ENCODE measurements around the gene TPD52L2.
A peak's percentile ranks its signal among the peaks of the same experiment; 100 is the strongest.
"Not testable (repeated sequence)": the region's sequence is repeated elsewhere in the genome, so short reads cannot be mapped to it uniquely, and the experiment has no call there.

Gene TPD52L2

GRCh38 chr20:63864545-63864977 lies 509 bp upstream of the TPD52L2 start:
- Histone ChIP-seq H3K4me2 (ENCODE audit: low read length) (peak overlapping the region; percentile 19), H3K79me2 (ENCODE audit: control insufficient read depth, insufficient read depth, low read length) (peaks cover 22% of the 10 kb centered on the region), H2BK120ac (ENCODE audit: low read depth, low read length) (no peak overlapping the region), H4K5ac (ENCODE audit: low read length) (no peak overlapping the region), H3K4ac (ENCODE audit: low read depth, low read length) (peak overlapping the region; percentile 28), H4K8ac (ENCODE audit: low read depth, low read length) (peak overlapping the region; percentile 67), H3K9ac (ENCODE audit: low read length) (peak overlapping the region; percentile 94), H3K79me1 (ENCODE audit: low read length) (peaks cover 14% of the 10 kb centered on the region), H2BK5ac (ENCODE audit: low read length) (no peak overlapping the region), H3K27ac (ENCODE audit: low read depth, low read length) (peak overlapping the region; percentile 79), H3K18ac (ENCODE audit: low read length) (peak overlapping the region; percentile 54), H2AK5ac (ENCODE audit: low read length) (no peak overlapping the region), H3K23ac (ENCODE audit: low read length) (no peak overlapping the region), H3K4me3 (ENCODE audit: low read length) (peak overlapping the region; percentile 82), H3K27me3 (ENCODE audit: insufficient read depth, low read length, poor library complexity) (no peaks in the 10 kb centered on the region), H3K4me1 (ENCODE audit: control insufficient read depth, low read depth, low read length) (no peaks in the 10 kb centered on the region), H3K56ac (ENCODE audit: low read length) (peak overlapping the region; percentile 89), H2BK15ac (replicated peaks; ENCODE audit: low read depth) (no peak overlapping the region), H3K36me3 (ENCODE audit: control insufficient read depth, insufficient read depth, low read length) (peaks cover 5% of the 10 kb centered on the region)
- WGBS (ENCODE audit: extremely low coverage, insufficient coverage, low lambda C conversion rate) = no CpG with 5 or more reads among the region's 25 CpGs
- DNase-seq = no peak

GRCh38 chr20:63867042-63867441 lies 2.0 kb downstream of the TPD52L2 start:
- not testable (repeated sequence) for H3K23ac ChIP-seq (ENCODE audit: low read length); H2BK5ac ChIP-seq (ENCODE audit: low read length); H4K8ac ChIP-seq (ENCODE audit: low read depth, low read length); H3K27me3 ChIP-seq (ENCODE audit: insufficient read depth, low read length, poor library complexity); H3K4ac ChIP-seq (ENCODE audit: low read depth, low read length); H3K4me2 ChIP-seq (ENCODE audit: low read length); H2AK5ac ChIP-seq (ENCODE audit: low read length); H3K9ac ChIP-seq (ENCODE audit: low read length); H3K27ac ChIP-seq (ENCODE audit: low read depth, low read length); H3K4me1 ChIP-seq (ENCODE audit: control insufficient read depth, low read depth, low read length); H2BK15ac ChIP-seq (replicated peaks; ENCODE audit: low read depth); H3K36me3 ChIP-seq (ENCODE audit: control insufficient read depth, insufficient read depth, low read length); H3K4me3 ChIP-seq (ENCODE audit: low read length); H3K18ac ChIP-seq (ENCODE audit: low read length); DNase-seq; H4K5ac ChIP-seq (ENCODE audit: low read length); H3K56ac ChIP-seq (ENCODE audit: low read length); H2BK120ac ChIP-seq (ENCODE audit: low read depth, low read length)
- Histone ChIP-seq H3K79me2 (ENCODE audit: control insufficient read depth, insufficient read depth, low read length) (peaks cover 23% of the 10 kb centered on the region), H3K79me1 (ENCODE audit: low read length) (peaks cover 14% of the 10 kb centered on the region)
- WGBS (ENCODE audit: extremely low coverage, insufficient coverage, low lambda C conversion rate) = no CpG with 5 or more reads among the region's 13 CpGs

GRCh38 chr20:63868264-63868663 lies 3.2 kb downstream of the TPD52L2 start:
- Histone ChIP-seq H2BK120ac (ENCODE audit: low read depth, low read length) (no peak overlapping the region), H2BK15ac (replicated peaks; ENCODE audit: low read depth) (no peak overlapping the region), H2AK5ac (ENCODE audit: low read length) (no peak overlapping the region), H3K4me3 (ENCODE audit: low read length) (no peak overlapping the region), H3K36me3 (ENCODE audit: control insufficient read depth, insufficient read depth, low read length) (peaks cover 7% of the 10 kb centered on the region), H3K18ac (ENCODE audit: low read length) (no peak overlapping the region), H3K27ac (ENCODE audit: low read depth, low read length) (no peak overlapping the region), H2BK5ac (ENCODE audit: low read length) (no peak overlapping the region), H4K5ac (ENCODE audit: low read length) (no peak overlapping the region), H3K4me1 (ENCODE audit: control insufficient read depth, low read depth, low read length) (no peaks in the 10 kb centered on the region), H4K8ac (ENCODE audit: low read depth, low read length) (no peak overlapping the region), H3K56ac (ENCODE audit: low read length) (no peak overlapping the region), H3K4ac (ENCODE audit: low read depth, low read length) (no peak overlapping the region), H3K23ac (ENCODE audit: low read length) (no peak overlapping the region), H3K9ac (ENCODE audit: low read length) (no peak overlapping the region), H3K79me2 (ENCODE audit: control insufficient read depth, insufficient read depth, low read length) (peaks cover 24% of the 10 kb centered on the region), H3K79me1 (ENCODE audit: low read length) (peaks cover 13% of the 10 kb centered on the region), H3K27me3 (ENCODE audit: insufficient read depth, low read length, poor library complexity) (no peaks in the 10 kb centered on the region), H3K4me2 (ENCODE audit: low read length) (no peak overlapping the region)
- WGBS (ENCODE audit: extremely low coverage, insufficient coverage, low lambda C conversion rate) = no CpG with 5 or more reads among the region's 5 CpGs
- no peak for DNase-seq

- Histone ChIP-seq H4K8ac (ENCODE audit: low read depth, low read length) (no peak overlapping the region), H3K27me3 (ENCODE audit: insufficient read depth, low read length, poor library complexity) (no peaks in the 10 kb centered on the region), H3K79me2 (ENCODE audit: control insufficient read depth, insufficient read depth, low read length) (peaks cover 9% of the 10 kb centered on the region), H3K27ac (ENCODE audit: low read depth, low read length) (no peak overlapping the region), H3K4me2 (ENCODE audit: low read length) (no peak overlapping the region), H3K56ac (ENCODE audit: low read length) (no peak overlapping the region), H3K23ac (ENCODE audit: low read length) (no peak overlapping the region), H3K4ac (ENCODE audit: low read depth, low read length) (no peak overlapping the region), H2BK5ac (ENCODE audit: low read length) (no peak overlapping the region), H4K5ac (ENCODE audit: low read length) (no peak overlapping the region), H3K4me1 (ENCODE audit: control insufficient read depth, low read depth, low read length) (no peaks in the 10 kb centered on the region), H3K36me3 (ENCODE audit: control insufficient read depth, insufficient read depth, low read length) (peaks cover 26% of the 10 kb centered on the region), H3K79me1 (ENCODE audit: low read length) (peaks cover 23% of the 10 kb centered on the region), H3K4me3 (ENCODE audit: low read length) (no peak overlapping the region), H3K9ac (ENCODE audit: low read length) (no peak overlapping the region), H3K18ac (ENCODE audit: low read length) (no peak overlapping the region), H2AK5ac (ENCODE audit: low read length) (no peak overlapping the region), H2BK15ac (replicated peaks; ENCODE audit: low read depth) (no peak overlapping the region), H2BK120ac (ENCODE audit: low read depth, low read length) (no peak overlapping the region)
- no peak for DNase-seq
- no CpG with 5 or more reads among the region's 14 CpGs for WGBS (ENCODE audit: extremely low coverage, insufficient coverage, low lambda C conversion rate)
These were observed 8.5 kb downstream of the TPD52L2 start for GRCh38 chr20:63873477-63873971.

GRCh38 chr20:63874241-63874640 lies 9.2 kb downstream of the TPD52L2 start:
- H3K4me3 ChIP-seq (ENCODE audit: low read length); H3K4me1 ChIP-seq (ENCODE audit: control insufficient read depth, low read depth, low read length); H3K9ac ChIP-seq (ENCODE audit: low read length); H3K27me3 ChIP-seq (ENCODE audit: insufficient read depth, low read length, poor library complexity); H2AK5ac ChIP-seq (ENCODE audit: low read length); H4K8ac ChIP-seq (ENCODE audit: low read depth, low read length); H4K5ac ChIP-seq (ENCODE audit: low read length); H3K4ac ChIP-seq (ENCODE audit: low read depth, low read length); H3K27ac ChIP-seq (ENCODE audit: low read depth, low read length); H2BK120ac ChIP-seq (ENCODE audit: low read depth, low read length); H3K4me2 ChIP-seq (ENCODE audit: low read length); H3K56ac ChIP-seq (ENCODE audit: low read length); H3K79me2 ChIP-seq (ENCODE audit: control insufficient read depth, insufficient read depth, low read length); H2BK5ac ChIP-seq (ENCODE audit: low read length); H3K18ac ChIP-seq (ENCODE audit: low read length); DNase-seq; H3K23ac ChIP-seq (ENCODE audit: low read length); H2BK15ac ChIP-seq (replicated peaks; ENCODE audit: low read depth): not testable (repeated sequence)
- no CpG with 5 or more reads among the region's 7 CpGs for WGBS (ENCODE audit: extremely low coverage, insufficient coverage, low lambda C conversion rate)
- peaks cover 25% of the 10 kb centered on the region for H3K36me3 ChIP-seq (ENCODE audit: control insufficient read depth, insufficient read depth, low read length)
- peaks cover 22% of the 10 kb centered on the region for H3K79me1 ChIP-seq (ENCODE audit: low read length)

GRCh38 chr20:63876489-63877036 lies 11.5 kb downstream of the TPD52L2 start:
- H2BK15ac ChIP-seq (replicated peaks; ENCODE audit: low read depth) = no peak overlapping the region
- no peak overlapping the region for H3K9ac ChIP-seq (ENCODE audit: low read length)
- no peak overlapping the region for H2BK120ac ChIP-seq (ENCODE audit: low read depth, low read length)
- H3K4me3 ChIP-seq (ENCODE audit: low read length) = no peak overlapping the region
- H4K8ac ChIP-seq (ENCODE audit: low read depth, low read length) = no peak overlapping the region
- WGBS (ENCODE audit: extremely low coverage, insufficient coverage, low lambda C conversion rate) = no CpG with 5 or more reads among the region's 19 CpGs
- no peak overlapping the region for H3K4ac ChIP-seq (ENCODE audit: low read depth, low read length)
- H3K36me3 ChIP-seq (ENCODE audit: control insufficient read depth, insufficient read depth, low read length) = peaks cover 21% of the 10 kb centered on the region
- no peak overlapping the region for H3K27ac ChIP-seq (ENCODE audit: low read depth, low read length)
- no peak overlapping the region for H2BK5ac ChIP-seq (ENCODE audit: low read length)
- no peak overlapping the region for H4K5ac ChIP-seq (ENCODE audit: low read length)
- H3K79me2 ChIP-seq (ENCODE audit: control insufficient read depth, insufficient read depth, low read length) = peaks cover 9% of the 10 kb centered on the region
- H3K4me1 ChIP-seq (ENCODE audit: control insufficient read depth, low read depth, low read length) = no peaks in the 10 kb centered on the region
- H3K27me3 ChIP-seq (ENCODE audit: insufficient read depth, low read length, poor library complexity) = no peaks in the 10 kb centered on the region
- no peak overlapping the region for H3K4me2 ChIP-seq (ENCODE audit: low read length)
- H3K18ac ChIP-seq (ENCODE audit: low read length) = no peak overlapping the region
- no peak overlapping the region for H2AK5ac ChIP-seq (ENCODE audit: low read length)
- DNase-seq = no peak
- H3K23ac ChIP-seq (ENCODE audit: low read length) = no peak overlapping the region
- no peak overlapping the region for H3K56ac ChIP-seq (ENCODE audit: low read length)
- H3K79me1 ChIP-seq (ENCODE audit: low read length) = peaks cover 21% of the 10 kb centered on the region

Measured in mesendoderm (in vitro differentiated cells).